HG03060 (cell line): Measurements from ENCODE around the gene ZNF302.
"Not testable (repeated sequence)": the region's sequence is repeated elsewhere in the genome, so short reads cannot be mapped to it uniquely, and the experiment has no call there.

Experiments used
- ATAC-seq: cut with Tn5 transposase; IDR thresholded peaks from one replicate; pipeline ENCODE4 v1.9.1; 2021; ENCODE audit warnings: low read depth, moderate number of reproducible peaks; ENCODE audit not compliant: unreplicated experiment

The ZNF302 gene

GRCh38 chr19:34677386-34678084 lies at the start of gene ZNF302:
Gene ZNF302 (plus strand): TSS chr19:34677678. CDS start chr19:34678805, 1,127 bp downstream.
- ATAC-seq = peak; percentile 88

- ATAC-seq = no peak
These were observed 43.7 kb upstream of the ZNF302 start for GRCh38 chr19:34633802-34634201.

- ATAC-seq = no peak
These were observed 37.9 kb upstream of the ZNF302 start for GRCh38 chr19:34639491-34640085.

GRCh38 chr19:34642241-34642640 lies 35.2 kb upstream of the ZNF302 start:
- no peak for ATAC-seq

GRCh38 chr19:34644991-34645461 lies 32.5 kb upstream of the ZNF302 start:
- ATAC-seq = no peak

- ATAC-seq = no peak
These were observed 31.9 kb upstream of the ZNF302 start for GRCh38 chr19:34645551-34645950.

- ATAC-seq = no peak
These were observed 27.5 kb upstream of the ZNF302 start for GRCh38 chr19:34649886-34650543.

- no peak for ATAC-seq
These were observed 25.7 kb upstream of the ZNF302 start for GRCh38 chr19:34651747-34652146.

- ATAC-seq = no peak
These were observed 22.7 kb upstream of the ZNF302 start for GRCh38 chr19:34654796-34655195.

GRCh38 chr19:34655651-34656050 lies 21.8 kb upstream of the ZNF302 start:
- no peak for ATAC-seq

- ATAC-seq = no peak
These were observed 16.1 kb upstream of the ZNF302 start for GRCh38 chr19:34661357-34661756.

- ATAC-seq = no peak
These were observed 14.6 kb upstream of the ZNF302 start for GRCh38 chr19:34662919-34663318.

GRCh38 chr19:34664168-34664567 lies 13.3 kb upstream of the ZNF302 start:
- ATAC-seq = no peak

- no peak for ATAC-seq
These were observed 12.6 kb upstream of the ZNF302 start for GRCh38 chr19:34664870-34665269.

- not testable (repeated sequence) for ATAC-seq
These were observed 12.2 kb upstream of the ZNF302 start for GRCh38 chr19:34665275-34665674.

GRCh38 chr19:34666200-34666957 lies 11.1 kb upstream of the ZNF302 start:
- ATAC-seq = no peak

GRCh38 chr19:34666958-34667265 lies 10.6 kb upstream of the ZNF302 start:
- no peak for ATAC-seq

- no peak for ATAC-seq
These were observed 10.0 kb upstream of the ZNF302 start for GRCh38 chr19:34667349-34668076.

GRCh38 chr19:34668077-34668689 lies 9.3 kb upstream of the ZNF302 start:
- ATAC-seq = not testable (repeated sequence)

- not testable (repeated sequence) for ATAC-seq
These were observed 8.8 kb upstream of the ZNF302 start for GRCh38 chr19:34668690-34669089.
